ENCODE results near the gene APOL6.

APOL6 gene

GRCh38 chr22:35686298-35686697 lies 38.1 kb downstream of the APOL6 start:
- Histone ChIP-seq H3K36me3 (ENCODE audit: low read depth) (no peaks in the 10 kb centered on the region), H3K4me1 (ENCODE audit: insufficient read depth, poor library complexity, severe bottlenecking) (no peaks in the 10 kb centered on the region), H3K4me3 (ENCODE audit: severe bottlenecking) (no peak overlapping the region), H3K27ac (ENCODE audit: poor library complexity, severe bottlenecking) (no peak overlapping the region), H3K9me3 (ENCODE audit: severe bottlenecking) (no peaks in the 10 kb centered on the region), H3K27me3 (ENCODE audit: insufficient read depth, poor library complexity, severe bottlenecking) (no peaks in the 10 kb centered on the region)
- TF ChIP-seq CTCF (IDR thresholded peaks at IDR 0.05; ENCODE audit: poor library complexity, severe bottlenecking) = no peak
- DNase-seq (ENCODE audit: low spot score) (no peak), ATAC-seq (ENCODE audit: low read depth) (no peak)

GRCh38 chr22:35687461-35687860 lies 39.2 kb downstream of the APOL6 start:
- Histone ChIP-seq H3K4me3 (ENCODE audit: severe bottlenecking) (no peak overlapping the region), H3K27ac (ENCODE audit: poor library complexity, severe bottlenecking) (no peak overlapping the region)
- DNase-seq (ENCODE audit: low spot score) = no peak

GRCh38 chr22:35688913-35689675 lies 40.8 kb downstream of the APOL6 start:
- Histone ChIP-seq H3K9me3 (ENCODE audit: severe bottlenecking) (no peaks in the 10 kb centered on the region), H3K27ac (ENCODE audit: poor library complexity, severe bottlenecking) (no peak overlapping the region), H3K36me3 (ENCODE audit: low read depth) (no peaks in the 10 kb centered on the region), H3K4me3 (ENCODE audit: severe bottlenecking) (no peak overlapping the region), H3K27me3 (ENCODE audit: insufficient read depth, poor library complexity, severe bottlenecking) (no peaks in the 10 kb centered on the region), H3K4me1 (ENCODE audit: insufficient read depth, poor library complexity, severe bottlenecking) (no peaks in the 10 kb centered on the region)
- no peak for TF ChIP-seq CTCF (IDR thresholded peaks at IDR 0.05; ENCODE audit: poor library complexity, severe bottlenecking)
- ATAC-seq (ENCODE audit: low read depth) (no peak), DNase-seq (ENCODE audit: low spot score) (no peak)

More at GRCh38 chr22:35687461-35687860, 39.2 kb downstream of the APOL6 start:
- Histone ChIP-seq H3K9me3 (ENCODE audit: severe bottlenecking) (no peaks in the 10 kb centered on the region), H3K4me1 (ENCODE audit: insufficient read depth, poor library complexity, severe bottlenecking) (no peaks in the 10 kb centered on the region), H3K36me3 (ENCODE audit: low read depth) (no peaks in the 10 kb centered on the region), H3K27me3 (ENCODE audit: insufficient read depth, poor library complexity, severe bottlenecking) (no peaks in the 10 kb centered on the region)
- ATAC-seq (ENCODE audit: low read depth) = no peak
- no peak for TF ChIP-seq CTCF (IDR thresholded peaks at IDR 0.05; ENCODE audit: poor library complexity, severe bottlenecking)

- Histone ChIP-seq H3K4me1 (ENCODE audit: insufficient read depth, poor library complexity, severe bottlenecking) (no peaks in the 10 kb centered on the region), H3K4me3 (ENCODE audit: severe bottlenecking) (no peak overlapping the region), H3K36me3 (ENCODE audit: low read depth) (no peaks in the 10 kb centered on the region), H3K9me3 (ENCODE audit: severe bottlenecking) (no peaks in the 10 kb centered on the region), H3K27me3 (ENCODE audit: insufficient read depth, poor library complexity, severe bottlenecking) (no peaks in the 10 kb centered on the region), H3K27ac (ENCODE audit: poor library complexity, severe bottlenecking) (no peak overlapping the region)
- DNase-seq (ENCODE audit: low spot score) (no peak), ATAC-seq (ENCODE audit: low read depth) (no peak)
- TF ChIP-seq CTCF (IDR thresholded peaks at IDR 0.05; ENCODE audit: poor library complexity, severe bottlenecking) = no peak
Measured at GRCh38 chr22:35690001-35690400, 41.8 kb downstream of the APOL6 start.

GRCh38 chr22:35695202-35695601 lies 47.0 kb downstream of the APOL6 start:
- H3K9me3 ChIP-seq (ENCODE audit: severe bottlenecking) = no peaks in the 10 kb centered on the region
- H3K36me3 ChIP-seq (ENCODE audit: low read depth) = no peaks in the 10 kb centered on the region
- no peak overlapping the region for H3K4me3 ChIP-seq (ENCODE audit: severe bottlenecking)
- ATAC-seq (ENCODE audit: low read depth) = no peak
- no peaks in the 10 kb centered on the region for H3K27me3 ChIP-seq (ENCODE audit: insufficient read depth, poor library complexity, severe bottlenecking)
- no peak for DNase-seq (ENCODE audit: low spot score)
- H3K4me1 ChIP-seq (ENCODE audit: insufficient read depth, poor library complexity, severe bottlenecking) = no peaks in the 10 kb centered on the region
- H3K27ac ChIP-seq (ENCODE audit: poor library complexity, severe bottlenecking) = no peak overlapping the region
- no peak for TF ChIP-seq CTCF (IDR thresholded peaks at IDR 0.05; ENCODE audit: poor library complexity, severe bottlenecking)

Data from RWPE2 (cell line).